Naive thymus-derived CD4-positive, alpha-beta T cell (primary cell): ENCODE data around the gene SMPD3. TPM values are rescaled to one million over a fixed set of nuclear protein-coding genes. Genes with fewer than 3 reads are reported as not detected.
A peak's percentile ranks its signal among the peaks of the same experiment; 100 is the strongest.

Experiments
- ATAC-seq: fragments of 150-1000 bp; cut with Tn5 transposase; 2 replicates; pipeline ENCODE4 v1.10.0; 2021; ENCODE audit warnings: mild to moderate bottlenecking, moderate library complexity
- CTCF ChIA-PET: fragments of 350-600 bp; sonication (Branson Sonifier 250); formaldehyde crosslinking; loops from one replicate; lab custom pipeline; 2021; ENCODE audit warnings: antibody characterized with exemption; lab: Charles Lee
- POLR2A ChIA-PET: fragments of 350-600 bp; sonication (Branson Sonifier 250); formaldehyde crosslinking; loops from one replicate; lab custom pipeline; 2021; ENCODE audit warnings: antibody characterized with exemption, inconsistent platforms; lab: Charles Lee
- DNase-seq, 9 donors: peaks; one replicate each; pipeline versions ENCODE4 v3.0.0 to v3.0.0-alpha.2; 2020 to 2022; ENCODE audit warnings: mixed read lengths in 1 of 9
- H3K27ac ChIP-seq: one replicate; pipeline ENCODE4 v1.7.0; 2013; ENCODE audit warnings: mild to moderate bottlenecking, low read depth, low read length, moderate library complexity
- H3K27me3 ChIP-seq, 2 donors: one replicate each; pipeline ENCODE4 v1.7.0; 2013; ENCODE audit warnings: low read length in 2 of 2, mild to moderate bottlenecking in 2 of 2, moderate library complexity in 2 of 2; ENCODE audit not compliant: control insufficient read depth in 2 of 2, insufficient read depth in 2 of 2
- H3K36me3 ChIP-seq, 3 experiments: 1 replicate in 2 of 3; 2 replicates in 1 of 3; pipeline ENCODE4 v1.7.0; 2013; ENCODE audit warnings: low read length in 3 of 3, mild to moderate bottlenecking in 3 of 3, moderate library complexity in 1 of 3; ENCODE audit not compliant: insufficient read depth in 3 of 3, control insufficient read depth in 2 of 3
- H3K4me1 ChIP-seq, 2 donors: one replicate each; pipeline ENCODE4 v1.7.0; 2013; ENCODE audit warnings: low read length in 2 of 2, mild to moderate bottlenecking in 2 of 2, moderate library complexity in 1 of 2; ENCODE audit not compliant: control insufficient read depth in 2 of 2, insufficient read depth in 2 of 2
- H3K4me3 ChIP-seq: 2 replicates; pipeline ENCODE4 v1.7.0; 2013; ENCODE audit warnings: mild to moderate bottlenecking, low read length
- H3K9me3 ChIP-seq, 3 experiments: 1 replicate in 2 of 3; 2 replicates in 1 of 3; pipeline ENCODE4 v1.7.0; 2013; ENCODE audit warnings: low read length in 3 of 3; ENCODE audit not compliant: control insufficient read depth in 2 of 3
- H3K27ac Mint-ChIP-seq, 9 donors: one replicate each; pipeline ENCODE4 v1.8.0; 2020 to 2022; ENCODE audit warnings: mixed read lengths in 9 of 9, mild to moderate bottlenecking in 8 of 9, moderate library complexity in 5 of 9, inconsistent platforms in 2 of 9
- H3K27me3 Mint-ChIP-seq, 5 donors: one replicate each; pipeline ENCODE4 v1.8.0; 2021 to 2022; ENCODE audit warnings: mixed read lengths in 5 of 5, mild to moderate bottlenecking in 1 of 5
- H3K36me3 Mint-ChIP-seq, 5 donors: one replicate each; pipeline ENCODE4 v1.8.0; 2020 to 2022; ENCODE audit warnings: mixed read lengths in 5 of 5, mild to moderate bottlenecking in 3 of 5, inconsistent platforms in 1 of 5
- H3K4me1 Mint-ChIP-seq, 7 donors: one replicate each; pipeline ENCODE4 v1.8.0; 2020 to 2022; ENCODE audit warnings: mixed read lengths in 7 of 7, mild to moderate bottlenecking in 3 of 7, inconsistent platforms in 1 of 7
- H3K4me3 Mint-ChIP-seq, 10 donors: one replicate each; pipeline ENCODE4 v1.8.0; 2020 to 2022; ENCODE audit warnings: mild to moderate bottlenecking in 10 of 10, mixed read lengths in 10 of 10, moderate library complexity in 6 of 10, inconsistent platforms in 2 of 10
- H3K9me3 Mint-ChIP-seq, 11 donors: one replicate each; pipeline ENCODE4 v1.8.0; 2020 to 2022; ENCODE audit warnings: mixed read lengths in 11 of 11, mild to moderate bottlenecking in 4 of 11, inconsistent platforms in 1 of 11, moderate library complexity in 1 of 11
- intact Hi-C, 2 donors: fragments of 100-400 bp; cut with micrococcal nuclease; formaldehyde crosslinking; loops; one replicate each; pipeline ENCODE4 v1.15.1; 2023
- polyA plus RNA-seq, 2 donors: library from polyadenylated mRNA; unstranded; fragments of 300-500 nt; fragmentation: Illumina TruSeq; gene quantifications; one replicate each; pipeline ENCODE4 v1.2.3, GENCODE V29; 2021
- total RNA-seq, 6 experiments: library from RNA in 5 of 6; stranded (reverse) in 5 of 6; gene quantifications; 1 replicate in 5 of 6; 2 replicates in 1 of 6; pipeline ENCODE4 v1.2.3 and lab custom pipeline; 2021 to 2026

Gene SMPD3
- total and polyA plus RNA-seq, 7 experiments from 2014 or later: 0.32 to 6.1 (median 1.8) TPM

DNA sequence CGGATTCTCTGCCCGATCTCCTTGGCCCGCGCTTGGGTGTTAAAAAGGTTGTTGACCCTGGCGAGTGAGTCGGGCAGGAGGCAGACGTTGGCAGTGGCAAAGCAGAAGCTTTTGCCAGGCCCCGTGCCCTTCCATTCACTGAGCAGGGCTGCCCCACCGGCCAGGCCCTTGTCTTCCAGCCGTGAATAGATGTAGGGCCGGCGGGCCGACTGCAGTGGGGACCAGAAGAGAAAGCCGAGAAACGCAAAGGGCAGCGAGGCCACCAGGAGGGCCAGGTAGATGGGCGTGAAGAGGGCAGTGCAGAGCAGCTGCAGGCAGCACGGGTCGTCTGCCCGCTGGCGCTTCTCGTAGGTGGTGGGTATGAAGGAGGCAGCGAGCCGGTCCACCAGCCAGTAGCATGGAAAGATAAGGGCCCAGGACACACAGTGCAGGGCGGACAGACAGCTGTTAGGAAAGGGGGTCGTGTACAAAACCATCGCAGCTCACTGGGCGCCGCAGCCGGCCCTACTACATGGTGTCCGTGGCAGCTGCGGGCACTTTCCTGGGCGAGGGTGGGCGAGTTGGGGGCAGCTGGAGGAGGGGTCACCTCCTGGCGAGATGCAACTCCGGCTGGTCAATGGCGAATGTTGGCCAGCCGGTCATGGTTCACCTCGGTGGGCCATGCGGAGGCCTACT is 76.5 kb downstream of the SMPD3 start:
- POLR2A ChIA-PET: interaction anchor here (0.8 kb wide), 2 partner anchors 12 to 103 kb away, joined by 3 to 6 read pairs; no protein-coding TSS in a partner anchor
- Mint-ChIP-seq H3K9me3 (no peaks in the 10 kb centered on the region), H3K27ac (peak overlapping the region in 1 of 9 donors; percentile 82), H3K27me3 (peaks cover 0 to 63% (median 0%) of the 10 kb centered on the region in 5 donors), H3K36me3 (no peaks in the 10 kb centered on the region), H3K4me1 (peaks cover 27 to 46% (median 41%) of the 10 kb centered on the region in 7 donors), H3K4me3 (peak overlapping the region in 2 of 10 donors; percentile 5 to 33)
- no peak overlapping the region for H3K4me3 ChIP-seq
- H3K4me1 ChIP-seq: peaks cover 23 to 43% of the 10 kb centered on the region in 2 donors
- no peaks in the 10 kb centered on the region for H3K27me3 ChIP-seq
- no peak overlapping the region for H3K27ac ChIP-seq
- ATAC-seq: no peak
- no peaks in the 10 kb centered on the region for H3K36me3 ChIP-seq
- H3K9me3 ChIP-seq: no peaks in the 10 kb centered on the region
- intact Hi-C loops: no loop called here
- CTCF ChIA-PET: interaction anchor here (1.2 to 1.3 kb wide), 2 partner anchors 9 to 149 kb away, joined by 3 read pairs; no protein-coding TSS in a partner anchor
- no peak for DNase-seq

- Histone ChIP-seq H3K9me3 (no peaks in the 10 kb centered on the region), H3K27ac (no peak overlapping the region), H3K36me3 (no peaks in the 10 kb centered on the region), H3K4me1 (peaks cover 23 to 43% of the 10 kb centered on the region in 2 donors), H3K4me3 (no peak overlapping the region), H3K27me3 (no peaks in the 10 kb centered on the region)
- Mint-ChIP-seq H3K36me3 (no peaks in the 10 kb centered on the region), H3K27ac (no peak overlapping the region), H3K9me3 (no peaks in the 10 kb centered on the region), H3K4me3 (peak overlapping the region in 2 of 10 donors; percentile 58 to 73), H3K27me3 (peaks cover 0 to 65% (median 0%) of the 10 kb centered on the region in 5 donors), H3K4me1 (peaks cover 27 to 46% (median 41%) of the 10 kb centered on the region in 7 donors)
- ChIA-PET POLR2A (interaction anchor here (0.8 kb wide), 2 partner anchors 12 to 103 kb away, joined by 3 to 6 read pairs; no protein-coding TSS in a partner anchor), CTCF (interaction anchor here (0.6 to 1.3 kb wide), 4 partner anchors 8 to 149 kb away, joined by 3 read pairs; no protein-coding TSS in a partner anchor)
- intact Hi-C loops: no loop called here
- no peak for ATAC-seq
- DNase-seq: no peak
Observed at GRCh38 chr16:68371276-68371651, 77.0 kb downstream of the SMPD3 start.

GRCh38 chr16:68370581-68371275 is 77.6 kb downstream of the SMPD3 start:
- intact Hi-C loops: no loop called here
- no peaks in the 10 kb centered on the region for H3K27me3 ChIP-seq
- H3K36me3 Mint-ChIP-seq: no peaks in the 10 kb centered on the region
- peak overlapping the region; percentile 48 to 73 (median 64) for H3K4me3 Mint-ChIP-seq
- POLR2A ChIA-PET: interaction anchor here (0.8 kb wide), 1 partner anchor 102 kb away, joined by 6 read pairs; no protein-coding TSS in a partner anchor
- H3K27ac Mint-ChIP-seq: peak overlapping the region in 6 of 9 donors; percentile 30 to 76 (median 49)
- H3K27me3 Mint-ChIP-seq: peaks cover 0 to 62% (median 0%) of the 10 kb centered on the region in 5 donors
- no peaks in the 10 kb centered on the region for H3K9me3 ChIP-seq
- CTCF ChIA-PET: interaction anchor here (0.6 to 1.3 kb wide), 4 partner anchors 8 to 150 kb away, joined by 3 read pairs; no protein-coding TSS in a partner anchor
- no peak overlapping the region for H3K27ac ChIP-seq
- ATAC-seq: peak; percentile 48
- no peaks in the 10 kb centered on the region for H3K36me3 ChIP-seq
- H3K4me1 Mint-ChIP-seq: peaks cover 33 to 48% (median 41%) of the 10 kb centered on the region in 7 donors
- no peaks in the 10 kb centered on the region for H3K9me3 Mint-ChIP-seq
- H3K4me1 ChIP-seq: peaks cover 23 to 43% of the 10 kb centered on the region in 2 donors
- H3K4me3 ChIP-seq: peak overlapping the region; percentile 3
- peak in 6 of 9 donors; percentile 27 to 62 (median 54) for DNase-seq

DNA sequence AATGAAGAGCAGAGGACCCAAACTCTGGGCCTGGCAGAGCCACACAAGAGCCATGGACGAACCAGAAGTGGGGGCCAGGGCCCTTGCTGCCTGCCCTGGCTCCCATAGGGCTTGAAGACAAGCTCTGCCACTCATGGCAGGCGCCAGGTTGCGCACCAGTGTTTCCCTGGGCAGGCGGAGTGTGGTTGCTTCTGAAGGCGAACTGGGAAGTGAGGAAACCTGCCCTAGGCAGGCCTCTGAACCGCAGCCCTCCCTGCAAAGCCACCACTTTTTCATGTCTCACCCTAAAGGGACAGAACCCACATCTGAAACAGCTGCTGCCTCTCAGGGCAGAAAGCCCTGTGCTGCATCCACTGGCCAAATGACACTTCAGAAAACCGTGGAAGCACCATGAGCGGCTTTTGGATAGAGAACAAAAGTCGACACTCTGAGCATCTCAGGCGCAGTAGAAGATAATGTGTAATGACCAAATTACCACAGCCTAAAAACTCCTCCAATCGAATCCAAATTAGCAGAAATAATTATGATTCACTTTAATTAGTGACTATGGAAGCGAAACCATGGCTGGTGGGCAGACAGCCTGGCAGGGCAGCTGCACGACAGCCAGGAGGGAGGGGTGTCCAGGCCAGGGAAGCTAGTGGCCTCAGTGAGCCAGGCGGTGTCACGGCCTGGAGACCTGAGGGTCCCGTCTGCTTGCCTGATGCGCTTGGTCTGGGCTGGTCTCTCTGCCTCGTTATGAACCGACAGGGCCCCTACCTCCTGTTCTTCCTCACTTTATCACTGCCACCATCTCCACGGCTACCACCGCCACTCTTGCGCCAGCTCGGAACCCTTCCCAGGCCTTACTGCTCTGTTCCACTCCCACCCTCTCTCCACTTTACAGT is 78.4 kb downstream of the SMPD3 start:
- ChIA-PET POLR2A (interaction anchor here (0.6 kb wide), 1 partner anchor 524 kb away, joined by 3 read pairs; no protein-coding TSS in a partner anchor), CTCF (interaction anchor here (0.7 to 1.3 kb wide), 3 partner anchors 144 to 1245 kb away, joined by 3 to 4 read pairs (median 3); no protein-coding TSS in a partner anchor)
- intact Hi-C loops: loop anchor here in 1 of 2 donors (5.0 kb wide), 1 partner anchor 47 kb away; no protein-coding TSS in a partner anchor
- DNase-seq (peak in 3 of 9 donors; percentile 26 to 53 (median 31)), ATAC-seq (peak; percentile 61)
- H3K9me3 Mint-ChIP-seq: no peaks in the 10 kb centered on the region
- peak overlapping the region; percentile 48 to 73 (median 66) for H3K4me3 Mint-ChIP-seq
- no peak overlapping the region for H3K27ac ChIP-seq
- peak overlapping the region; percentile 3 for H3K4me3 ChIP-seq
- H3K27me3 ChIP-seq: no peaks in the 10 kb centered on the region
- peak overlapping the region in 5 of 9 donors; percentile 8 to 76 (median 61) for H3K27ac Mint-ChIP-seq
- H3K27me3 Mint-ChIP-seq: peaks cover 0 to 56% (median 0%) of the 10 kb centered on the region in 5 donors
- H3K36me3 Mint-ChIP-seq: no peaks in the 10 kb centered on the region
- H3K4me1 ChIP-seq: peaks cover 23 to 43% of the 10 kb centered on the region in 2 donors
- no peaks in the 10 kb centered on the region for H3K9me3 ChIP-seq
- peaks cover 35 to 48% (median 45%) of the 10 kb centered on the region in 7 donors for H3K4me1 Mint-ChIP-seq
- no peaks in the 10 kb centered on the region for H3K36me3 ChIP-seq

DNA sequence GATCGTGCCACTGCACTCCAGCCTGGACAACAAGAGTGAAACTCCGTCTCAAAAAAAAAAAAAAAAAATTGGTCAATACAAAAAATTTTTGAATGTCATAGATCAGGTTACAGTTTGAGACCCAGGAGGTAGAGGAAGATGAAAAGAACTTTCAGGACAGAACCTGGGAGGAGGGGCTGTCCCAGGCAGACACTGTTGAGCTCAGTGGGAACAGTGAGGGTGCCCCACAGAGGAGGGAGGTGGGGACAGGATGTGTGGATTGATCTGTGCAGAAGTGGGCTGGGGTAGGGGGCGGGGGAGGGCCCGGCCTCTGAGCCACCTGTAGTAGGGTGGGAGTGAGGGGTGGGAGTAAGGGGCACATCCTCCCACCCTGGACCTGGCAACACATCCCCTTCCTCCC is 79.1 kb downstream of the SMPD3 start:
- Histone ChIP-seq H3K9me3 (no peaks in the 10 kb centered on the region), H3K4me3 (no peak overlapping the region), H3K36me3 (no peaks in the 10 kb centered on the region), H3K27me3 (no peaks in the 10 kb centered on the region), H3K4me1 (peaks cover 23 to 50% of the 10 kb centered on the region in 2 donors), H3K27ac (no peak overlapping the region)
- no peaks in the 10 kb centered on the region for H3K9me3 Mint-ChIP-seq
- DNase-seq: peak in 1 of 9 donors; percentile 6
- ChIA-PET POLR2A (interaction anchor here (0.6 to 1.3 kb wide), 2 partner anchors 49 to 115 kb away, joined by 3 read pairs; no protein-coding TSS in a partner anchor), CTCF (interaction anchor here (0.7 to 1.5 kb wide), 2 partner anchors 12 to 1246 kb away, joined by 4 to 5 read pairs; no protein-coding TSS in a partner anchor)
- H3K27me3 Mint-ChIP-seq: peaks cover 0 to 55% (median 0%) of the 10 kb centered on the region in 5 donors
- ATAC-seq: no peak
- H3K4me1 Mint-ChIP-seq: peaks cover 36 to 54% (median 45%) of the 10 kb centered on the region in 7 donors
- H3K36me3 Mint-ChIP-seq: no peaks in the 10 kb centered on the region
- peak overlapping the region in 1 of 9 donors; percentile 55 for H3K27ac Mint-ChIP-seq
- H3K4me3 Mint-ChIP-seq: peak overlapping the region in 9 of 10 donors; percentile 45 to 73 (median 62)
- intact Hi-C loops: loop anchor here in 1 of 2 donors (5.0 kb wide), 1 partner anchor 48 kb away; no protein-coding TSS in a partner anchor
